Non-pigmented ciliary epithelial cell (primary cell): ENCODE measurements around the gene ZNF750.

Experiments
- DNase-seq: peaks from one replicate; pipeline ENCODE4 v3.0.0-alpha.2; 2010; ENCODE audit warnings: low read depth

Gene ZNF750

GRCh38 chr17:82872591-82873520 lies 33.0 kb upstream of the ZNF750 start:
- no peak for DNase-seq

- DNase-seq = no peak
These were observed 32.1 kb upstream of the ZNF750 start for GRCh38 chr17:82871776-82872561.

- DNase-seq = no peak
These were observed 31.4 kb upstream of the ZNF750 start for GRCh38 chr17:82871056-82871775.

GRCh38 chr17:82870541-82870940 lies 30.7 kb upstream of the ZNF750 start:
- DNase-seq = no peak

GRCh38 chr17:82870091-82870491 lies 30.3 kb upstream of the ZNF750 start:
- DNase-seq = no peak

GRCh38 chr17:82869536-82869935 lies 29.7 kb upstream of the ZNF750 start:
- no peak for DNase-seq

GRCh38 chr17:82868715-82869131 lies 28.9 kb upstream of the ZNF750 start:
- DNase-seq = no peak

- DNase-seq = no peak
These were observed 28.0 kb upstream of the ZNF750 start for GRCh38 chr17:82867763-82868325.

- peak; percentile 63 for DNase-seq
These were observed 26.9 kb upstream of the ZNF750 start for GRCh38 chr17:82866590-82867191.

GRCh38 chr17:82865774-82866395 lies 26.1 kb upstream of the ZNF750 start:
- DNase-seq = no peak

- DNase-seq = no peak
These were observed 25.5 kb upstream of the ZNF750 start for GRCh38 chr17:82865274-82865673.

- DNase-seq = no peak
These were observed 25.0 kb upstream of the ZNF750 start for GRCh38 chr17:82864713-82865248.

- peak; percentile 59 for DNase-seq
These were observed 24.3 kb upstream of the ZNF750 start for GRCh38 chr17:82863941-82864712.

- DNase-seq = no peak
These were observed 23.6 kb upstream of the ZNF750 start for GRCh38 chr17:82863383-82863940.

- no peak for DNase-seq
These were observed 23.0 kb upstream of the ZNF750 start for GRCh38 chr17:82862737-82863382.

GRCh38 chr17:82862191-82862590 lies 22.4 kb upstream of the ZNF750 start:
- no peak for DNase-seq

GRCh38 chr17:82861393-82861775 lies 21.6 kb upstream of the ZNF750 start:
- DNase-seq = no peak

GRCh38 chr17:82860606-82861392 lies 21.0 kb upstream of the ZNF750 start:
- no peak for DNase-seq
